Natural killer cell (primary cell): ENCODE measurements around the gene DBNDD2. TPM values are rescaled to one million over a fixed set of nuclear protein-coding genes. Genes with fewer than 3 reads are reported as not detected.

Experiments used
- ATAC-seq, 3 donors: fragments of 150-1000 bp in 2 of 3; fragments of 200-7000 bp in 1 of 3; cut with Tn5 transposase; 1 replicate in 1 of 3; 2 replicates in 2 of 3; pipeline ENCODE4 v1.10.0; 2021; ENCODE audit warnings: mild to moderate bottlenecking in 2 of 3, moderate library complexity in 2 of 3
- DNase-seq, 2 donors: peaks; one replicate each; pipeline versions ENCODE4 v3.0.0 to v3.0.0-alpha.2; 2013 to 2021; ENCODE audit warnings: mixed read lengths in 1 of 2
- H3K27ac ChIP-seq: one replicate; pipeline ENCODE4 v1.5.1; 2013; ENCODE audit warnings: mild to moderate bottlenecking, low read length
- H3K27me3 ChIP-seq: one replicate; pipeline ENCODE4 v1.6.1; 2013; ENCODE audit warnings: low read length; ENCODE audit not compliant: control insufficient read depth, insufficient read depth
- H3K36me3 ChIP-seq: one replicate; pipeline ENCODE4 v1.6.1; 2013; ENCODE audit warnings: low read length; ENCODE audit not compliant: control insufficient read depth, insufficient read depth
- H3K4me1 ChIP-seq: one replicate; pipeline ENCODE4 v1.6.1; 2013; ENCODE audit warnings: low read length; ENCODE audit not compliant: control insufficient read depth, insufficient read depth
- H3K4me3 ChIP-seq: one replicate; pipeline ENCODE4 v1.5.1; 2013; ENCODE audit warnings: low read length
- H3K9me3 ChIP-seq: one replicate; pipeline ENCODE4 v1.6.1; 2013; ENCODE audit warnings: low read length; ENCODE audit not compliant: control insufficient read depth, insufficient read depth
- H3K27ac Mint-ChIP-seq, 2 donors: one replicate each; pipeline ENCODE4 v1.8.0; 2022; ENCODE audit warnings: mild to moderate bottlenecking in 2 of 2, mixed read lengths in 2 of 2, moderate library complexity in 1 of 2
- H3K27me3 Mint-ChIP-seq, 2 donors: one replicate each; pipeline ENCODE4 v1.8.0; 2022; ENCODE audit warnings: low read depth in 2 of 2, mixed read lengths in 2 of 2
- H3K36me3 Mint-ChIP-seq: one replicate; pipeline ENCODE4 v1.8.0; 2022; ENCODE audit warnings: mixed read lengths
- H3K4me1 Mint-ChIP-seq, 2 donors: one replicate each; pipeline ENCODE4 v1.8.0; 2022; ENCODE audit warnings: mixed read lengths in 2 of 2
- H3K4me3 Mint-ChIP-seq: one replicate; pipeline ENCODE4 v1.8.0; 2022; ENCODE audit warnings: mild to moderate bottlenecking, moderate library complexity, mixed read lengths
- H3K9me3 Mint-ChIP-seq, 2 donors: one replicate each; pipeline ENCODE4 v1.8.0; 2022; ENCODE audit warnings: mixed read lengths in 2 of 2
- CTCF ChIP-seq: fragments of 200-600 bp; IDR thresholded peaks from one replicate; pipeline ENCODE4 v1.8.0; 2022; ENCODE audit warnings: antibody characterized with exemption
- WGBS: methylation state at CpG from one replicate; pipeline ENCODE4 v1.1.7; 2013; ENCODE audit warnings: missing lambda C conversion rate; ENCODE audit not compliant: insufficient coverage; 5-methylcytosine and 5-hydroxymethylcytosine counted together
- intact Hi-C: fragments of 100-400 bp; cut with micrococcal nuclease; formaldehyde crosslinking; loops from one replicate; pipeline ENCODE4 v1.14.2; 2022
- total RNA-seq, 4 donors: library from RNA; stranded (reverse); fragments of 120-200 nt in 1 of 4; gene quantifications; one replicate each; pipeline versions ENCODE4 v1.2.3 to v1.2.4, GENCODE V29; 2013 to 2022

DBNDD2 gene
- total RNA-seq, 3 donors from 2014 or later (not counting 1 experiment from before 2014, with no cell fraction given): 13.0 to 14.7 (median 13.3) TPM

DNA sequence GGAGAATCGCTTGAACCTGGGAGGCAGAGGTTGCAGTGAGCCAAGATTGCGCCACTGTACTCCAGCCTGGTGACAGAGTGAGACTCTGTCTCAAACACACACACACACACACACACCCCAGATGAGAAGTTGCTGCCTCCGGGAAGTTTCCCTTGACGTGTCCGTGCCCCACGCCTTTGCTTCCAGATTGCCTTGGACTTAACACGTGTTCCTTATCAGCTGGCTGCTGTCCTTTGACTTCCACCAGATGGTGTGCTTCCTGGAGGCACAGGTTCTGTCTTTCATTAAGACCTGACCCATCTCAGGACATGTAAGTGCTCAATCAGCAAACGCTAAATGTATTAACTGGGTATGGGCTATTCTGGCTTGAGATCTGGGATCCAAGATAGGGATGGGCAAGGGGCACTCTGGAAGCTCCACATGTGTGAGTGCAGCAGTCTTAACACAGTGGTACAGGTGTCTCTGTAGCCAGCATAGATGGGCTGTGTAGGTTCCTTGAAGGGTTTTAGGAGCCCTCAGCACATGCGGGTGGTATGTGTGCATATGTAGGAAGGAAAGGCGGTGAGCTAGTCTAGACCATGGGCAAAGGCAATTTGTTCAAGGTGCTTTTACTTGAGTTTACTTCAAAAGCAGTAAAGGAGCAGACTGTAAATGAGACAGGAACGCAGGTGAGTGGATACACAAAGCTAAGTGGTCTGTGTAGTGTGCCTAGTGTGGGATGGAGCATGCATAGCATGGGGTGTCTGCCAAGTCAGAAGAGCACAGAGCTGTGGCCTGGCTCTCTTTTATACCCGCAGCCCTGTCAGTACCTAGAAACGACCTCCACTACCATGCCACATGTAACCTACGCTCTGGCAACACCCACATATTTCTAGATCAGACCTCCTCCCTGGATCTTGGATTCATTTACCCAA lies 19.4 kb downstream of the DBNDD2 start:
- intact Hi-C loops: no loop called here
- H3K36me3 Mint-ChIP-seq: peaks cover 7% of the 10 kb centered on the region
- Histone ChIP-seq H3K4me3 (no peak overlapping the region), H3K4me1 (peaks cover 7% of the 10 kb centered on the region), H3K36me3 (peaks cover 34% of the 10 kb centered on the region), H3K9me3 (peaks cover 3% of the 10 kb centered on the region), H3K27me3 (no peaks in the 10 kb centered on the region), H3K27ac (no peak overlapping the region)
- no peak overlapping the region for H3K27ac Mint-ChIP-seq
- TF ChIP-seq CTCF: no peak
- H3K9me3 Mint-ChIP-seq: peaks cover 0 to 3% of the 10 kb centered on the region in 2 donors
- peaks cover 10 to 14% of the 10 kb centered on the region in 2 donors for H3K4me1 Mint-ChIP-seq
- no peak overlapping the region for H3K4me3 Mint-ChIP-seq
- DNase-seq (no peak), ATAC-seq (no peak)
- 93% methylated on average over 14 of the region's 14 CpGs for WGBS
- H3K27me3 Mint-ChIP-seq: no peaks in the 10 kb centered on the region

GRCh38 chr20:45429618-45430017 lies 21.5 kb downstream of the DBNDD2 start:
- Histone ChIP-seq H3K27ac (no peak overlapping the region), H3K36me3 (peaks cover 18% of the 10 kb centered on the region), H3K4me3 (no peak overlapping the region), H3K4me1 (peaks cover 17% of the 10 kb centered on the region), H3K27me3 (no peaks in the 10 kb centered on the region), H3K9me3 (peaks cover 3% of the 10 kb centered on the region)
- H3K9me3 Mint-ChIP-seq: peaks cover 0 to 3% of the 10 kb centered on the region in 2 donors
- ATAC-seq: no peak
- DNase-seq: no peak
- H3K4me1 Mint-ChIP-seq: peaks cover 14 to 25% of the 10 kb centered on the region in 2 donors
- intact Hi-C loops: no loop called here
- 94% methylated on average over 2 of the region's 2 CpGs for WGBS
- H3K4me3 Mint-ChIP-seq: no peak overlapping the region
- no peaks in the 10 kb centered on the region for H3K36me3 Mint-ChIP-seq
- no peak for TF ChIP-seq CTCF
- H3K27me3 Mint-ChIP-seq: no peaks in the 10 kb centered on the region
- H3K27ac Mint-ChIP-seq: no peak overlapping the region

- Histone ChIP-seq H3K36me3 (peaks cover 3% of the 10 kb centered on the region), H3K27me3 (no peaks in the 10 kb centered on the region), H3K4me1 (peaks cover 26% of the 10 kb centered on the region), H3K4me3 (no peak overlapping the region), H3K9me3 (peaks cover 3% of the 10 kb centered on the region), H3K27ac (peak overlapping the region; percentile 58)
- H3K27ac Mint-ChIP-seq: peak overlapping the region; percentile 69 to 81
- peaks cover 0 to 3% of the 10 kb centered on the region in 2 donors for H3K9me3 Mint-ChIP-seq
- H3K36me3 Mint-ChIP-seq: no peaks in the 10 kb centered on the region
- WGBS: under 1% methylated on average over 5 of the region's 5 CpGs
- peaks cover 14 to 32% of the 10 kb centered on the region in 2 donors for H3K4me1 Mint-ChIP-seq
- no peaks in the 10 kb centered on the region for H3K27me3 Mint-ChIP-seq
- intact Hi-C loops: loop anchor here (1.0 kb wide), 1 partner anchor 69 kb away; the partner anchor contains the start of gene SYS1
- ATAC-seq: peak; percentile 72 to 82 (median 81)
- H3K4me3 Mint-ChIP-seq: peak overlapping the region; percentile 35
- DNase-seq: peak; percentile 40 to 54
- TF ChIP-seq CTCF: no peak
Measured at GRCh38 chr20:45432294-45432693, 24.2 kb downstream of the DBNDD2 start.
